Mammary epithelial cell (primary cell): Measurements from ENCODE around the gene SEMA3C.

ENCODE experiments used
- EZH2 ChIP-seq: IDR thresholded peaks from 2 replicates; pipeline ENCODE4 v1.6.1; 2012; ENCODE audit warnings: low read length, inconsistent platforms, borderline replicate concordance
- TF ChIP-seq, protein P1 (sequence below), 2 donors: IDR thresholded peaks in 1 of 2; conservative IDR thresholded peaks in 1 of 2; 2 replicates each; pipeline ENCODE4 v1.5.1; 2011 to 2012; ENCODE audit warnings: inconsistent platforms in 2 of 2, low read length in 2 of 2, mild to moderate bottlenecking in 2 of 2, control low read depth in 1 of 2, low read depth in 1 of 2; ENCODE audit not compliant: insufficient read depth in 1 of 2; ENCODE audit errors: extremely low read depth in 1 of 2

DNA sequence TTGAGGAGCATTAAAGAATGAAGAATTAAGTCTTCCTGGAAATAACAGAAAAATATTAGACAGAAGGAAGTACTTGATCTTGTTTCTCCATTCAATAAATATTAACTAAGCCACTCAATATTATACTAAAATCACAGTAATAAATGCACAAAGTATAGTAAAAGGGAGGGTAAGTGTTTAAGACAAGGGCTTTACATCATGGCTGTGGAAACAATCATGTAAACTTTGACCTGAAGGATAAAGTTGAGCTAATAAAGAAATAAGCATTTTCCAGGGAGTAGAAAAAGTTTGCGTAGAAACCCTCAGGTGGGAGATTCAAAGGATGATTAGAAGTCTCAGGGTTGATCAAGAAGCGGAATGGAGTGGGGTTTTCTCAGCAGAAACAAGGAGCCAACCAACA, 78.2 kb downstream of the SEMA3C start:
- TF ChIP-seq, protein P1, sequence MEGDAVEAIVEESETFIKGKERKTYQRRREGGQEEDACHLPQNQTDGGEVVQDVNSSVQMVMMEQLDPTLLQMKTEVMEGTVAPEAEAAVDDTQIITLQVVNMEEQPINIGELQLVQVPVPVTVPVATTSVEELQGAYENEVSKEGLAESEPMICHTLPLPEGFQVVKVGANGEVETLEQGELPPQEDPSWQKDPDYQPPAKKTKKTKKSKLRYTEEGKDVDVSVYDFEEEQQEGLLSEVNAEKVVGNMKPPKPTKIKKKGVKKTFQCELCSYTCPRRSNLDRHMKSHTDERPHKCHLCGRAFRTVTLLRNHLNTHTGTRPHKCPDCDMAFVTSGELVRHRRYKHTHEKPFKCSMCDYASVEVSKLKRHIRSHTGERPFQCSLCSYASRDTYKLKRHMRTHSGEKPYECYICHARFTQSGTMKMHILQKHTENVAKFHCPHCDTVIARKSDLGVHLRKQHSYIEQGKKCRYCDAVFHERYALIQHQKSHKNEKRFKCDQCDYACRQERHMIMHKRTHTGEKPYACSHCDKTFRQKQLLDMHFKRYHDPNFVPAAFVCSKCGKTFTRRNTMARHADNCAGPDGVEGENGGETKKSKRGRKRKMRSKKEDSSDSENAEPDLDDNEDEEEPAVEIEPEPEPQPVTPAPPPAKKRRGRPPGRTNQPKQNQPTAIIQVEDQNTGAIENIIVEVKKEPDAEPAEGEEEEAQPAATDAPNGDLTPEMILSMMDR (conservative IDR thresholded peaks at IDR 0.05 in 1 of 2, IDR thresholded peaks at IDR 0.05 in 1 of 2; ENCODE audit: extremely low read depth in 1 of 2, insufficient read depth in 1 of 2, low read depth in 1 of 2, low read length in 2 of 2) = no peak
- no peak for TF ChIP-seq EZH2
